H1 (cell line): ENCODE data around the gene CCNL2. TPM values are rescaled to one million over a fixed set of nuclear protein-coding genes. Genes with fewer than 3 reads are reported as not detected.
A peak's percentile ranks its signal among the peaks of the same experiment; 100 is the strongest.

Experiments
- CTCF ChIA-PET: fragments of 300-600 bp; sonication (Branson Sonifier 250); formaldehyde crosslinking; loops from one replicate; lab custom pipeline; 2021; ENCODE audit not compliant: partially characterized antibody; lab: Charles Lee
- POLR2A ChIA-PET: fragments of 300-600 bp; sonication (Branson Sonifier 250); formaldehyde crosslinking; loops from one replicate; lab custom pipeline; 2021; ENCODE audit warnings: inconsistent platforms; ENCODE audit not compliant: partially characterized antibody; lab: Charles Lee
- DNase-seq, 2 experiments: peaks; one replicate each; pipeline versions ENCODE4 v3.0.0 to v3.0.0-alpha.2; 2010 to 2022; ENCODE audit warnings: low spot score in 2 of 2, low read depth in 1 of 2, mixed read lengths in 1 of 2
- FAIRE-seq: peaks from 2 replicates; lab custom pipeline; 2011; peaks lifted over from hg19 to GRCh38; lab: Jason Lieb, UNC
- H2AFZ ChIP-seq: 2 replicates; pipeline ENCODE4 v1.8.1; 2012; ENCODE audit warnings: low read length, inconsistent platforms
- H2AK5ac ChIP-seq: 2 replicates; pipeline ENCODE4 v1.6.1; 2013; ENCODE audit warnings: low read depth, low read length
- H2BK120ac ChIP-seq: replicated peaks from 2 replicates; pipeline ENCODE3; 2013; ENCODE audit warnings: low read depth, low read length, inconsistent platforms
- H2BK12ac ChIP-seq: 2 replicates; pipeline ENCODE4 v1.6.1; 2013; ENCODE audit warnings: low read depth, low read length
- H2BK15ac ChIP-seq: 2 replicates; pipeline ENCODE4 v1.6.1; 2013; ENCODE audit warnings: low read length
- H2BK20ac ChIP-seq: 2 replicates; pipeline ENCODE4 v1.6.1; 2013; ENCODE audit warnings: low read length
- H2BK5ac ChIP-seq: 2 replicates; pipeline ENCODE4 v1.6.1; 2013; ENCODE audit warnings: low read depth, low read length
- H3K14ac ChIP-seq: 2 replicates; pipeline ENCODE4 v1.6.1; 2013; ENCODE audit warnings: inconsistent platforms; ENCODE audit not compliant: insufficient read length
- H3K18ac ChIP-seq: 2 replicates; pipeline ENCODE4 v1.6.1; 2013; ENCODE audit warnings: low read length; ENCODE audit errors: extremely low read depth
- H3K23ac ChIP-seq: 2 replicates; pipeline ENCODE4 v1.6.1; 2013; ENCODE audit warnings: inconsistent platforms; ENCODE audit not compliant: insufficient read length
- H3K23me2 ChIP-seq: 2 replicates; pipeline ENCODE4 v1.6.1; 2013; ENCODE audit warnings: low read depth, low read length
- H3K27ac ChIP-seq: 2 replicates; pipeline ENCODE4 v1.6.1; 2011; ENCODE audit warnings: low read depth, low read length, inconsistent platforms
- H3K27me3 ChIP-seq, 4 experiments: replicated peaks in 1 of 4; 1 replicate in 1 of 4; 2 replicates in 3 of 4; pipeline versions ENCODE4 v1.6.1 to v1.8.1; 2011 to 2013; ENCODE audit warnings: low read length in 3 of 4, mild to moderate bottlenecking in 3 of 4, inconsistent platforms in 2 of 4, mixed read lengths in 2 of 4, moderate library complexity in 1 of 4; ENCODE audit not compliant: control insufficient read depth in 3 of 4, insufficient read depth in 3 of 4; ENCODE audit errors: extremely low read depth in 1 of 4
- H3K36me3 ChIP-seq, 4 experiments: 2 replicates each; pipeline versions ENCODE4 v1.6.1 to v1.8.1; 2011 to 2013; ENCODE audit warnings: mild to moderate bottlenecking in 4 of 4, low read length in 3 of 4, moderate library complexity in 2 of 4, control low read depth in 1 of 4, inconsistent platforms in 1 of 4; ENCODE audit not compliant: insufficient read depth in 4 of 4, control insufficient read depth in 2 of 4
- H3K4ac ChIP-seq: replicated peaks from 2 replicates; pipeline ENCODE3; 2013; ENCODE audit warnings: low read length, low read depth, mixed read lengths, inconsistent platforms; ENCODE audit not compliant: insufficient read length
- H3K4me1 ChIP-seq, 4 experiments: replicated peaks in 1 of 4; 1 replicate in 1 of 4; 2 replicates in 3 of 4; pipeline versions ENCODE4 v1.6.1 to v1.8.1; 2011 to 2013; ENCODE audit warnings: low read length in 3 of 4, inconsistent platforms in 2 of 4, mixed read lengths in 1 of 4; ENCODE audit not compliant: insufficient read depth in 4 of 4, control insufficient read depth in 3 of 4
- H3K4me2 ChIP-seq, 2 experiments: 2 replicates each; pipeline versions ENCODE4 v1.6.1 to v1.8.1; 2011 to 2013; ENCODE audit warnings: low read depth in 2 of 2, low read length in 2 of 2, control low read depth in 1 of 2, inconsistent platforms in 1 of 2, mild to moderate bottlenecking in 1 of 2; ENCODE audit not compliant: insufficient read depth in 1 of 2
- H3K4me3 ChIP-seq, 4 experiments: fragments of 200-600, 300-600 bp in 1 of 4; sonication (generic), shearing (Covaris generic), sonication (Bioruptor Twin) in 1 of 4; 2 replicates each; pipeline versions ENCODE4 v1.5.1 to v1.8.1; 2011 to 2016; ENCODE audit warnings: low read length in 4 of 4, low read depth in 3 of 4, control low read depth in 2 of 4, inconsistent platforms in 2 of 4, mild to moderate bottlenecking in 2 of 4, mixed read lengths in 1 of 4, moderate library complexity in 1 of 4; ENCODE audit not compliant: insufficient read depth in 2 of 4; ENCODE audit errors: extremely low read depth in 1 of 4
- H3K56ac ChIP-seq: replicated peaks from 2 replicates; pipeline ENCODE3; 2013; ENCODE audit warnings: low read depth, mild to moderate bottlenecking, mixed read lengths, low read length, inconsistent platforms; ENCODE audit not compliant: insufficient read length
- H3K79me1 ChIP-seq: 2 replicates; pipeline ENCODE4 v1.6.1; 2013; ENCODE audit warnings: low read depth, low read length, control low read depth
- H3K79me2 ChIP-seq, 2 experiments: 2 replicates each; pipeline versions ENCODE4 v1.6.1 to v1.8.1; 2012 to 2013; ENCODE audit warnings: low read length in 2 of 2, mild to moderate bottlenecking in 2 of 2, inconsistent platforms in 1 of 2; ENCODE audit not compliant: insufficient read depth in 2 of 2, control insufficient read depth in 1 of 2
- H3K9ac ChIP-seq, 4 experiments: replicated peaks in 1 of 4; 1 replicate in 1 of 4; 2 replicates in 3 of 4; pipeline versions ENCODE4 v1.6.1 to v1.8.1; 2011 to 2013; ENCODE audit warnings: low read depth in 3 of 4, low read length in 3 of 4, control low read depth in 2 of 4, mild to moderate bottlenecking in 2 of 4, moderate library complexity in 2 of 4, inconsistent platforms in 1 of 4; ENCODE audit errors: extremely low read depth in 1 of 4
- H3K9me3 ChIP-seq, 2 experiments: 2 replicates each; pipeline versions ENCODE4 v1.6.1 to v1.8.1; 2012 to 2013; ENCODE audit warnings: mild to moderate bottlenecking in 2 of 2, moderate library complexity in 2 of 2, control low read depth in 1 of 2, inconsistent platforms in 1 of 2, low read depth in 1 of 2, low read length in 1 of 2, mixed read lengths in 1 of 2; ENCODE audit not compliant: insufficient read depth in 2 of 2
- H4K20me1 ChIP-seq, 2 experiments: replicated peaks in 1 of 2; 2 replicates each; pipeline versions ENCODE3 to v1.8.1; 2011 to 2013; ENCODE audit warnings: inconsistent platforms in 2 of 2, low read length in 2 of 2, mild to moderate bottlenecking in 1 of 2; ENCODE audit not compliant: insufficient read depth in 2 of 2, control insufficient read depth in 1 of 2
- H4K5ac ChIP-seq: 2 replicates; pipeline ENCODE4 v1.6.1; 2013; ENCODE audit warnings: low read length, low read depth, mixed read lengths, inconsistent platforms; ENCODE audit not compliant: insufficient read length
- H4K8ac ChIP-seq: 2 replicates; pipeline ENCODE4 v1.8.0; 2013; ENCODE audit warnings: mild to moderate bottlenecking, moderate library complexity, low read length, inconsistent platforms; ENCODE audit not compliant: insufficient read depth; ENCODE audit errors: extremely low read depth
- H4K91ac ChIP-seq: replicated peaks from 2 replicates; pipeline ENCODE3; 2013; ENCODE audit warnings: low read length, mixed read lengths, inconsistent platforms; ENCODE audit not compliant: insufficient read length
- SIX5 ChIP-seq: IDR thresholded peaks from 2 replicates; pipeline ENCODE4 v1.6.1; 2011; ENCODE audit warnings: mild to moderate bottlenecking, low read depth, low read length
- SUZ12 ChIP-seq: fragments of 200-600 bp; sonication (generic); IDR thresholded peaks from 2 replicates; pipeline ENCODE4 v1.6.1; 2012; ENCODE audit warnings: mild to moderate bottlenecking, inconsistent platforms, low read length, moderate library complexity, mixed read lengths
- WGBS, 2 experiments: shearing (Covaris generic) in 1 of 2; methylation state at CpG; one replicate each; pipeline versions ENCODE4 v1.1.6 to v1.1.7; 2013 to 2015; ENCODE audit warnings: low lambda C conversion rate in 2 of 2, mixed read lengths in 2 of 2, inconsistent platforms in 1 of 2, low coverage in 1 of 2, missing lambda C conversion rate in 1 of 2; ENCODE audit not compliant: insufficient replicate concordance in 2 of 2, insufficient coverage in 1 of 2, insufficient read length in 1 of 2; ENCODE audit errors: extremely low coverage in 1 of 2, missing lambda C conversion rate in 1 of 2; 5-methylcytosine and 5-hydroxymethylcytosine counted together
- polyA plus RNA-seq, 7 experiments: library from polyadenylated mRNA; depleted of rRNA in 3 of 7; stranded (reverse) in 5 of 7; unstranded in 2 of 7; fragments of >200 nt in 5 of 7; fragments of 200-250 nt in 2 of 7; gene quantifications; 1 replicate in 5 of 7; 2 replicates in 1 of 7; 4 replicates in 1 of 7; pipeline versions ENCODE4 v1.2.1 to v1.2.3, GENCODE V29; 2011 to 2013; ENCODE audit warnings: missing spikeins in 2 of 7, mixed read lengths in 2 of 7
- total RNA-seq: library from RNA; stranded (reverse); fragmentation: NEBNext Ultra II Directional; extraction: Animal tissue kit (Norgen Biotek cat#: 25700); gene quantifications from 2 replicates; pipeline ENCODE4 v1.2.1, GENCODE V29; 2021

CCNL2 gene
- total and polyA plus RNA-seq, 2 of the 8 experiments (the other 6 are each of a cell fraction or from before 2014, with no cell fraction given): 79.8 to 120 TPM

GRCh38 chr1:1355416-1355815 is 43.7 kb downstream of the CCNL2 start:
- Histone ChIP-seq H2AFZ (no peak overlapping the region), H4K91ac (no peak overlapping the region), H3K18ac (peak overlapping the region; percentile 60), H3K79me2 (no peaks in the 10 kb centered on the region), H2BK20ac (no peak overlapping the region), H2BK120ac (no peak overlapping the region), H3K23me2 (peaks cover 16% of the 10 kb centered on the region; the same call in 1 of the 2 replicates), H3K4me2 (peak overlapping the region; percentile 69 to 95), H3K79me1 (no peaks in the 10 kb centered on the region), H3K4ac (no peak overlapping the region), H3K4me1 (peaks cover 2 to 48% (median 38%) of the 10 kb centered on the region in 4 experiments), H3K56ac (no peak overlapping the region), H3K27me3 (peaks cover 9 to 17% (median 14%) of the 10 kb centered on the region in 4 experiments), H3K4me3 (peak overlapping the region in 3 of 4 experiments; percentile 23 to 61 (median 26); a peak in 5 of 8 replicates), H2BK12ac (no peak overlapping the region), H2AK5ac (no peak overlapping the region), H3K9ac (no peak overlapping the region), H3K23ac (no peak overlapping the region), H2BK5ac (no peak overlapping the region), H2BK15ac (no peak overlapping the region), H3K36me3 (no peaks in the 10 kb centered on the region), H3K9me3 (no peaks in the 10 kb centered on the region), H4K8ac (no peak overlapping the region; the same call in 1 of the 2 replicates), H4K5ac (no peak overlapping the region), H3K14ac (no peak overlapping the region), H4K20me1 (peaks cover 0 to 6% of the 10 kb centered on the region in 2 experiments), H3K27ac (no peak overlapping the region)
- DNase-seq (peak in 1 of 2 experiments; percentile 74), FAIRE-seq (no peak)
- 9% methylated on average over 9 of the region's 52 CpGs; no CpG with 5 or more reads in 1 of the 2 experiments for WGBS, 2 experiments
- ChIA-PET POLR2A (interaction anchor here (0.8 to 5.1 kb wide), 3 partner anchors 17 to 47 kb away, joined by 3 to 80 read pairs (median 4); partner anchors contain the start of gene AURKAIP1), CTCF (interaction anchor here (1.0 kb wide), 2 partner anchors 10 to 14 kb away, joined by 3 read pairs; no protein-coding TSS in a partner anchor)
- TF ChIP-seq SIX5 (no peak), SUZ12 (peak; percentile 20; the same call in 1 of the 2 replicates)
